ENCODE data around the gene LRRC25. TPM values are rescaled to one million over a fixed set of nuclear protein-coding genes. Genes with fewer than 3 reads are reported as not detected.
"Not testable (repeated sequence)": the region's sequence is repeated elsewhere in the genome, so short reads cannot be mapped to it uniquely, and the experiment has no call there.

The LRRC25 gene
- total RNA-seq, 2 donors from 2014 or later: not detected

DNA sequence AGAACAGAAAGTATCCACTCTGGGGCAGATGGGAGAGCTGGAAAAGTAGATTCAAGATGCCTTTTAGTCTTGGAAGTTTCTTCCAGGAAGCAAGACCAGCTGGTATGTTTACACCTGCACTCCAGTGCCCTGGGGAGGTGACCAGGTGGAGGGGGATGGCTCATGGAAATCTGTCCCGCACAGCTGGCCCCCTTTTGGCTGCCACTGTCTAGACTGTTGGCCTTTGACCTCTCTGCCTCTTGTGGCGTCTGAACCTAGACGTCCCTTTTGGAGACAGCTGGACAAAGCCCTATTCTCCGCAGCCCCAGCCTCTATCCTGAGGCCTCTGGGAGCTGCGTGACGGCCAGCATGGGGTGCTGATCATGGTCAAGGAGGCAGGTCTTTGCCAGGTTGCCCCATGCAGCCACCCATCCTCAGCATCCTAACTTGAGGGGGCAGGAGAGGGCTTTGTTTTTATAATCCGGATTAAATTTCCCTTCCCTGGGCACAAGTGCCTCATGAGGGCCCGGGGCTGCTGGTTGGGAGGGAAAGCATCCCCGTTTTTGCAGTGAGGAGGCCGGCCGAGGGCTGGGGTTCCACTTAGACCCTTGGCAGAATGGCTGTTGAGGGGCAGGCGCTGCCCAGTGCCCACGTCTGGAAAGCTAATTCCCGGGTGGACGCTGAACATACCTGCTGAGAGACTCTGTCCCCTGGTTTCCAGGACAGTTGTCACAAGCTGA, 28.8 kb downstream of the LRRC25 start:
- Mint-ChIP-seq H3K27ac (no peak overlapping the region), H3K4me1 (peaks cover 3% of the 10 kb centered on the region), H3K27me3 (no peaks in the 10 kb centered on the region), H3K36me3 (ENCODE audit: low read depth) (peaks cover 6% of the 10 kb centered on the region), H3K4me3 (no peak overlapping the region), H3K9me3 (no peaks in the 10 kb centered on the region)
- ATAC-seq (replicated peaks): no peak

DNA sequence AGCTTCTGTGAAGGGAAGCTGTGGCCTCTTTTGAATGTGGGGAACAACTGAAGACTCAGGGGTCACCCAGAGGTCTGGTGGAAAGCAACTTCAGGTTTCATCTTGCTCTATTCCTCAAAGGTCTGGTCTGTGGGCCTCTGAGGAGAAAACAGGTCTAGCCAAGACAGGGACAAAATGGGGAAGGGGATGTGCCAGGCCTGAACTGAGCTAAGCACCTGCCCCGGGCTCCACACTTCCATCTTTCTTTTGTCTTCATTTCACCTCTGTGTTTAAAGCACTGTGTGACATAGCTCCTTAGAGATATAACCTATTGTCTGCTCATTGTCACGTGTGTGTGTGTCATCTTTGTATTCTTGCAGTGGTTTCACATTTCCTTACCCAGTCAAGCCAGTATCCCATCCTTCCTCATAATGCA, 31.4 kb downstream of the LRRC25 start:
- ATAC-seq (replicated peaks): no peak
- no peak overlapping the region for H3K27ac Mint-ChIP-seq

DNA sequence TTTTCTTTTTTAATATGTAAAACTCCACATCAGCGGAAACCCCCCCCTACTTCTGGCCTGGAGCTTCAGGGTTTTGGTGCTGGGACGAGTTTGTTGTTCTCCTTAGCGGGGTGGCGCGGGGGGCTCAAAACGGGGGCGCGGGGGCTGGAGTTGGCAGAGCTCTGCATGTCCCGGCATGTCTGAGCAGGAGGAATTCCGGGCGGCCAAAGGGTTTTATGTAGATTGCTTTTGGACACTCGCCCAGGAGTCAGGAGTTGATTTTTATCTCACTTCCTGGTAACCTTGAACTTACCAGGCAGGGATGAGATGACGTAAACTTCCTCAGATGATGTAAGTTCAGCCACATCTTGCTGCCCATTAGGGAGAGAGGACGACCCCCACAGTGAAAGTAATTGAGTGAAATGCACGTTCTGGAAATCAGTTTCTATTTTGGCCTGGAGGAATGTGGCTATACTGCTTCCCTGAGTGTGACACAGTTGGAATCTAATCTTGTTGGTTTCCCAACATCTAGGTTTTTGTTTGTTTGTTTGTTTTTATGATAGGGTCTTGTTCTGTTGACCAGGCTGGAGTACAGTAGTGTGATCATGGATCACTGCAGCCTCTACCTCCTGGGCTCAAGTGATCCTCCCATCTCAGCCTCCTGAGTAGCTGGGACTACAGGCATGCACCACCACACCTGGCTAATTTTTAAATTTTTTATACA, 32.4 kb downstream of the LRRC25 start:
- Mint-ChIP-seq H3K36me3 (ENCODE audit: low read depth) (peaks cover 30% of the 10 kb centered on the region), H3K27me3 (no peaks in the 10 kb centered on the region), H3K4me3 (no peak overlapping the region), H3K9me3 (no peaks in the 10 kb centered on the region), H3K27ac (no peak overlapping the region), H3K4me1 (no peaks in the 10 kb centered on the region)
- ATAC-seq (replicated peaks): no peak

More for the DNA sequence above, 31.4 kb downstream of the LRRC25 start:
- Mint-ChIP-seq H3K4me3 (no peak overlapping the region), H3K9me3 (no peaks in the 10 kb centered on the region), H3K4me1 (no peaks in the 10 kb centered on the region), H3K36me3 (ENCODE audit: low read depth) (peaks cover 24% of the 10 kb centered on the region), H3K27me3 (no peaks in the 10 kb centered on the region)

DNA sequence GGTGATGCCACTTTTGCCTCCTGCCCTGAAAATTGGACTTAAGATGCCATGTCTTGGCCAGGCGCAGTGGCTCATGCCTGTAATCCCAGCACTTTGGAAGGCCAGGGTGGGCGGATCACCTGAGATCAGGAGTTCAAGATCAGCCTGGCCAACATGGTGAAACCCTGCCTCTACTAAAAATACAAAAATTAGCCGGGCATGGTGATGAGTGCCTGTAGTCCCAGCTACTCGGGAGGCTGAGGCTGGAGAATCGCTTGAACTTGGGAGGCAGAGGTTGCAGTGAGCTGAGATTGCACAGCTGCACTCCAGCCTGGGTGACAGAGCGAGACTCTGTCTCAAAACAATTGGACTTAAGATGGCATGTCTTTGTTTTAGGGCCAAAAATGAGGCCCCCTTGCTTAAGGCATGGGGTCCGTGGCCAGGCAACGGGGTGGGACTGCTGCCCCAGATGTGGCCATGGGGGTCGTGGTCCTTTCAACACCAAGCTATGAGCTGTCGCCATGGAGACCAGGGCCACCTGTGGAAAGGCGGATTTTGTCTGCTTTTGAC, 33.1 kb downstream of the LRRC25 start:
- H3K4me3 Mint-ChIP-seq; ATAC-seq (replicated peaks); H3K27me3 Mint-ChIP-seq; H3K4me1 Mint-ChIP-seq; H3K27ac Mint-ChIP-seq; H3K9me3 Mint-ChIP-seq: not testable (repeated sequence)
- H3K36me3 Mint-ChIP-seq (ENCODE audit: low read depth): peaks cover 36% of the 10 kb centered on the region

DNA sequence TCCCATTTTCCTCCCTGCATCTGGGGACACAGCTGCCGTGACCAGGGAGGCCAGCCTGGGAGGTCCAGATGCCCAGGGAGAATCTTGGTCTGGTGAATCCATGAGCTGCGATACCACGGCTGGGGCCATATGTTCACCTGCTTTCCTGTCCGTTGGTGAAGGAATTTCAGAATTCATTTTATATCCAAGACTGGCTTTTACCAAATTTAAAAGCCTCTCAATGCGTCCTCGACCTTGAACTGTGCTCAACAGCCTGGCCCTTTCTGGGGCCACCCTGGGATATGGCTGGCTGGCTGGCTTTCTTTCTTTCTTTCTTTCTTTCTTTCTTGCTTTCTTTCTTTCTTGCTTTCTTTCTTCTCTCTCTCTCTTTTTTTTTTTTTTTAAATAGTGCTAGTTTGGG, 33.6 kb downstream of the LRRC25 start:
- Mint-ChIP-seq H3K36me3 (ENCODE audit: low read depth) (peaks cover 42% of the 10 kb centered on the region), H3K27ac (no peak overlapping the region), H3K4me3 (no peak overlapping the region), H3K4me1 (no peaks in the 10 kb centered on the region), H3K9me3 (no peaks in the 10 kb centered on the region), H3K27me3 (no peaks in the 10 kb centered on the region)
- no peak for ATAC-seq (replicated peaks)

DNA sequence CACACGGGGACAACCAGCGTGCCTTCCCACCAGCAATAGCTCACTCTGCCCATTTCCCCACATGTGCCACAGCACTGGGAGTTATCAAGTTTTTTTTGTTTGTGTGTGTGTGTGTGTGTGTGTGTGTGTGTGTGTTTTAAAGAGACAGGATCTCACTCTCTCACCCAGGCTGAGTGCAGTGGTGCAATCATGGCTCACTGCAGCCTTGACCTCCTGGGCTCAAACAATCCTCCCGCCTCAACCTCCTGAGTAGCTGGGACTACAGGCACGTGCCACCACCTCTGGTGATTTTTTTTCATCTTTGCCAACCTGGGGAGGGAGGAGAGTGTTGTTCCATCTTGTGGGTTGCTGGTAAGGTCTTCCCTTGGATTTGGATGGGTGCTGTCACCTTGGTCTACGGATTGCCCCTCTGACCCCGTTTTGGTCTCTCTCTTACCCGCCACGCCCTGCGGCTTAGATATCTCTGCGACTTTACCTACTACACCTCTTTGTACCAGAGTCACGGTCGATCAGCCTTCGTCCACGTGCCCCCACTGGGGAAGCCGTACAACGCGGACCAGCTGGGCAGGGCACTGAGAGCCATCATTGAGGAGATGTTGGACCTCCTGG, 34.4 kb downstream of the LRRC25 start:
- Mint-ChIP-seq H3K27me3 (no peaks in the 10 kb centered on the region), H3K4me3 (no peak overlapping the region), H3K4me1 (no peaks in the 10 kb centered on the region), H3K36me3 (ENCODE audit: low read depth) (peaks cover 49% of the 10 kb centered on the region), H3K27ac (no peak overlapping the region), H3K9me3 (no peaks in the 10 kb centered on the region)
- no peak for ATAC-seq (replicated peaks)

DNA sequence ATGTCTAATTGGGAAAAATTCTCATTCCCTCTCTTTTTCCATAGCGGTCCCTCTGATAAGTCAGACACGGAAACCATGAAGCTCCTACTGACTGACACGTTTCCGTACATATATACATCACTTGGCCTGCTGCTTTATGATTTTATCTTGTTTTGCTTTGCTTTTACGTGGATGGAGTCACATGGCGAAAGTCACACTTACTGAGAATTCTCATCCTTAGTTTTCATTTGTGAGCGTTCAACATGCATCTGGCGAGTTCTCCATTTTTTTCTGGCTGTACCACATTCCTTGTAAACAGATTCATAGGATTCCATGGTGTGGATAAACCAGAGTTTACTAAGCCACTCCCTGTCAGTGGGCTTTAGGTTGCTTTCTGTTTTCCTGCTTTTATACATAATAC, 35.8 kb downstream of the LRRC25 start:
- Mint-ChIP-seq H3K4me1 (no peaks in the 10 kb centered on the region), H3K9me3 (no peaks in the 10 kb centered on the region), H3K27me3 (no peaks in the 10 kb centered on the region), H3K27ac (no peak overlapping the region), H3K4me3 (no peak overlapping the region), H3K36me3 (ENCODE audit: low read depth) (peaks cover 63% of the 10 kb centered on the region)
- ATAC-seq (replicated peaks): no peak

DNA sequence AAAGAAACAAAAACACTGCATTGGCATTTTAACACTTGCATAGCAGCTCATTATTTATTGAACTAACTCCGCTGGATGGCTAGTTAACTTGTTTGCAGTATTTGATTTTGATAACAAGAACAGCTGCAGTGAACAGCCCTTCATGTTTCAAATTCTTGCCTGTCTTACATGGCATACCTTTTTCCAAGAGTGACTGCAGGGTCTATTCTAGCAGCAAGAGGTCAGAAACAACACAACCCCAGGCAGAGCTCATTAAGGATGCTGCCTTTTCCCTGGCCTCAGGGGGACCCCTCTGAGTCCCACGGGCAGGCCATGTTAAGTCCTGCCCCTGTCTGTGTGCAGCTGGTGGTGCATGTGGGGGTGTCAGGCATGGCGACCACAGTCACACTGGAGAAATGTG, 40.4 kb downstream of the LRRC25 start:
- Mint-ChIP-seq H3K4me3 (no peak overlapping the region), H3K4me1 (peaks cover 5% of the 10 kb centered on the region), H3K27me3 (no peaks in the 10 kb centered on the region), H3K27ac (no peak overlapping the region), H3K9me3 (no peaks in the 10 kb centered on the region), H3K36me3 (ENCODE audit: low read depth) (peaks cover 67% of the 10 kb centered on the region)
- ATAC-seq (replicated peaks): no peak

DNA sequence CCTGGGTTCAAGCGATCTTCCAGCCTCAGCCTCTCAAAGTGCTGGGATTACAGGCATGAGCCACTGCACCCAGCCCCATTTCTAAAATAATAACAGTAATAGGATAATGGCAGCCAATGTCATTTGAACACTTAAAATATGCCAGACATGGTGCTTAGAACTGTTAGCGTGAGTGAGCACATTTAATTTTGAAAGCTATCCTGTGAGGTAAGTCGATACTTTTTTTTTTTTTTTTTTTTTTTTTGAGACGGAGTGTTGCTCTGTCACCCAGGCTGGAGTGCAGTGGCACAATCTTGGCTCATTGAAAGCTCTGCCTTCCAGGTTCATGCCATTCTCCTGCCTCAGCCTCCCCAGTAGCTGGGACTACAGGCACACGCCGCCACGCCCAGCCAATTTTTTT, 42.7 kb downstream of the LRRC25 start:
- peaks cover 57% of the 10 kb centered on the region for H3K36me3 Mint-ChIP-seq (ENCODE audit: low read depth)
- not testable (repeated sequence) for H3K4me1 Mint-ChIP-seq; H3K4me3 Mint-ChIP-seq; ATAC-seq (replicated peaks); H3K27ac Mint-ChIP-seq; H3K27me3 Mint-ChIP-seq; H3K9me3 Mint-ChIP-seq

DNA sequence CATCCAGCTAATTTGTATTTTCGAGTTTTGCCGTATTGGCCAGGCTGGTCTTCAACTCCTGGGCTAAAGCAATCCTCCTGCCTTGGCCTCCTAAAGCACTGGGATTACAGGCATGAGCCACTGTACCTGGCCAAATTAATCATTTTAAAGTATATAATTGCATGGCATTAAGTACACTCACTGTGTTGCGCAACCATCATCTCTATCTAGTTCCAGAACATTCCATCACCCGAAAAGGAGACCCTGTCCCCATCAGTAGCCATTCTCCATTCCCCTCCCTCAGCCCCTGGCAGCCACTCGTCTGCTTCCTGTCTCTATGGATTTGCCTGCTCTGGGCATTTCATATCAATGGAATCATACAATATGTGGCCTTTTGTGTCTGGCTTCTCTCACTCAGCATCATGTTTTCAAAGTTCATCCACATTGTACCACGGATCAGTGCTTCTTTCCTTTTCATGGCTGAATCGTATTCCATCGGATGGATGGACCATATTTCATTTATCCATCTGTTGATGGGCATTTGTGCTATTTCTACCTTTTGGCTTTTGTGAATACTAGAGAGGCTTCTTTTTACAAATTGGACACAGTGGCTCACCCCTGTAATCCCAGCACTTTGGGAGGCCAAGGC, 43.9 kb downstream of the LRRC25 start:
- no peaks in the 10 kb centered on the region for H3K27me3 Mint-ChIP-seq
- H3K4me3 Mint-ChIP-seq: no peak overlapping the region
- H3K36me3 Mint-ChIP-seq (ENCODE audit: low read depth): peaks cover 55% of the 10 kb centered on the region
- no peak overlapping the region for H3K27ac Mint-ChIP-seq
- peaks cover 5% of the 10 kb centered on the region for H3K4me1 Mint-ChIP-seq
- no peak for ATAC-seq (replicated peaks)
- no peaks in the 10 kb centered on the region for H3K9me3 Mint-ChIP-seq

DNA sequence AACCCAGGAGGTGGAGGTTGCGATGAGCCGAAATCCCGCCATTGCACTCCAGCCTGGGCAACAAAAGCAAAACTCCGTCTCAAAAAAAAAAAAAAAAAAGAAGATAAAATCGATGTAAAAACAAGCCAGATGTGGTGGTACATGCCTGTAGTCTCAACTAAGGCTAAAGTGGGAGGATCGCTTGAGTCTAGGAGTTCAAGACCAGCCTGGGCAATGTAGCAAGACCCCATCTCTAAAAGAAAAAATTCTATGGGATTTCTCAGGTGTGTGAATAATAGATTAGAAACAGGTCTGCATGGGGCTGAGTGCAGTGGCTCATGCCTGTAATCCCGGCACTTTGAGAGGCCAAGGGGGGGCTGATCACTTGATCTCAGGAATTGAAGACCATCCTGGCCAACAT, 45.9 kb downstream of the LRRC25 start:
- Mint-ChIP-seq H3K27ac (no peak overlapping the region), H3K36me3 (ENCODE audit: low read depth) (peaks cover 55% of the 10 kb centered on the region), H3K9me3 (no peaks in the 10 kb centered on the region), H3K4me3 (no peak overlapping the region), H3K27me3 (no peaks in the 10 kb centered on the region), H3K4me1 (peaks cover 10% of the 10 kb centered on the region)
- ATAC-seq (replicated peaks): no peak

DNA sequence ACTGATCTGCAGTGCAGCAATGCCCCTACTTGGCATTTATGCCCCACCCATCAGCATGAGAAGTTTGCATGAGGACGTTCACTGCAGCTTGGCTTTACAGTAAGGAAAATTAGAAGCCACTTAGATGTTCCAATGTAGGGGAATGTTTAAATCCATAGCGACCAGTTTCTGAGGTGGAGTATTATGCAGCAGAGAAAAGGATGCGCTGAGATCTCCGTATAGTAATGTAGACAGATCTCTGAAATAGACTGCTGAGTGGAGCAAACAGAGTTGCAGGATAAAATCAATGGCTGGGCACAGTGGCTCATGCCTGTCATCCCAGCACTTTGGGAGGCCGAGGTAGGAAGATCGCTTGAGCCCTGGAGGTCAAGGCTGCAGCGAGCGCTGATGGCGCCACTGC, 46.9 kb downstream of the LRRC25 start:
- ATAC-seq (replicated peaks): no peak
- no peak overlapping the region for H3K4me3 Mint-ChIP-seq
- peaks cover 10% of the 10 kb centered on the region for H3K4me1 Mint-ChIP-seq
- no peaks in the 10 kb centered on the region for H3K9me3 Mint-ChIP-seq
- peaks cover 53% of the 10 kb centered on the region for H3K36me3 Mint-ChIP-seq (ENCODE audit: low read depth)
- H3K27ac Mint-ChIP-seq: no peak overlapping the region
- H3K27me3 Mint-ChIP-seq: no peaks in the 10 kb centered on the region

DNA sequence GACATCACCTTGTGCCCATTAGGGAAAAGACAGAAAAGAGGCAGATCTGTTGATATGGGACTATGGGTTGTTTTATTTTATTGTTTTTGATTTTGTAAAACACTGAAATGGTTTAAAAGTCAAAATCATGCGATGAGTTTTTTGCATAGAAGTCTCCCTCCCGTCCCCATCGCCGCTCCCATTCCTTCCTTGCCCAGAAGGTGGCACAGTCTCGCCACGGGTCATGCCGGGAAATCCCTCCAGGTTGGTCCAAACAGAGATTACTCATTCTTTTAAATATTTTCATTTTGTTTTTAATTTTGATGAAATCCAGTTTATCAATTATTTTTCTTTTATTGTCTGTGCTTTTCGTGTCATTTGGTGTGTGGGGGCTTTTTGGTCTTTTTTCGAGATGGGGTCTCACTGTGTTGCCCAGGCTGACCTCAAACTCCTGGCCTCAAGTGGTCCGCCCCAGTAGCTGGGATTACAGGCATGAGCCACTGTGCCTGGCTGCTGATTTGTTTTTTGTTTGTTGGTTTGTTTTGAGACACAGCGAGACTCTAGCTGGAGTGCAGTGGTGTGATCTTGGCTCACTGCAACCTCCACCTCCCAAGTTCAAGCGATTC, 47.8 kb downstream of the LRRC25 start:
- Mint-ChIP-seq H3K27ac (no peak overlapping the region), H3K9me3 (no peaks in the 10 kb centered on the region), H3K27me3 (no peaks in the 10 kb centered on the region), H3K36me3 (ENCODE audit: low read depth) (peaks cover 58% of the 10 kb centered on the region), H3K4me1 (peaks cover 10% of the 10 kb centered on the region), H3K4me3 (no peak overlapping the region)
- no peak for ATAC-seq (replicated peaks)

DNA sequence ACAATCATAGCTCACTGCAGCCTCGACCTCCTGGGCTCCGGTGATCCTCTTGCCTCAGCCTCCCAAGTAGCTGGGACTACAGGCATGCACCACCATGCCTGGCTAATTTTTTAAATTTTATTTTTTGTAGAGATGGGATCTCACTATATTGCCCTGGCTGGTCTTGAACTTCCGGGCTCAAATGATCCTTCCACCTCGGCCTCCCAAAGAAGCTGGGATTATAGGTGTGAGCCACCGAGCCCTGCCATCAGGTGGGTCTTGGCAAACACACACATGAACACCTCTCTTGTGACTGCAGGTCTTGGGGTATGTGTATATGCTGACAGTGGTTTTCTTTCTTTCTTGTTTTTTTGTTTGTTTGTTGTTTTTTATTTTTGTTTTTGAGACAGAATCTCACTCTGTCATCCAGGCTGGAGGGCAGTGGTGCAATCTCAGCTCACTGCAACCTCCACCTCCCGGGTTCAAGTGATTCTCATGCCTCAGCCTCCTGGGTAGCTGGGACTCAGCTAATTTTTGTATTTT, 48.5 kb downstream of the LRRC25 start:
- H3K27ac Mint-ChIP-seq; H3K4me3 Mint-ChIP-seq; ATAC-seq (replicated peaks); H3K27me3 Mint-ChIP-seq; H3K9me3 Mint-ChIP-seq: not testable (repeated sequence)
- Mint-ChIP-seq H3K36me3 (ENCODE audit: low read depth) (peaks cover 65% of the 10 kb centered on the region), H3K4me1 (peaks cover 10% of the 10 kb centered on the region)

Data from activated T-helper 17 cell treated with anti-CD3 and anti-CD28 coated beads, Interleukin-2, amount 50 U/mL, for 72 hours (primary cell).